HG03064 (cell line): ENCODE results near the gene LCMT2.
"Not testable (repeated sequence)": the region's sequence is repeated elsewhere in the genome, so short reads cannot be mapped to it uniquely, and the experiment has no call there.

ENCODE experiments used
- ATAC-seq: cut with Tn5 transposase; IDR thresholded peaks from one replicate; pipeline ENCODE4 v1.9.1; 2021; ENCODE audit warnings: low read depth; ENCODE audit not compliant: unreplicated experiment

Gene LCMT2

GRCh38 chr15:43316971-43317346 lies 13.4 kb downstream of the LCMT2 start:
- ATAC-seq, result no peak

DNA sequence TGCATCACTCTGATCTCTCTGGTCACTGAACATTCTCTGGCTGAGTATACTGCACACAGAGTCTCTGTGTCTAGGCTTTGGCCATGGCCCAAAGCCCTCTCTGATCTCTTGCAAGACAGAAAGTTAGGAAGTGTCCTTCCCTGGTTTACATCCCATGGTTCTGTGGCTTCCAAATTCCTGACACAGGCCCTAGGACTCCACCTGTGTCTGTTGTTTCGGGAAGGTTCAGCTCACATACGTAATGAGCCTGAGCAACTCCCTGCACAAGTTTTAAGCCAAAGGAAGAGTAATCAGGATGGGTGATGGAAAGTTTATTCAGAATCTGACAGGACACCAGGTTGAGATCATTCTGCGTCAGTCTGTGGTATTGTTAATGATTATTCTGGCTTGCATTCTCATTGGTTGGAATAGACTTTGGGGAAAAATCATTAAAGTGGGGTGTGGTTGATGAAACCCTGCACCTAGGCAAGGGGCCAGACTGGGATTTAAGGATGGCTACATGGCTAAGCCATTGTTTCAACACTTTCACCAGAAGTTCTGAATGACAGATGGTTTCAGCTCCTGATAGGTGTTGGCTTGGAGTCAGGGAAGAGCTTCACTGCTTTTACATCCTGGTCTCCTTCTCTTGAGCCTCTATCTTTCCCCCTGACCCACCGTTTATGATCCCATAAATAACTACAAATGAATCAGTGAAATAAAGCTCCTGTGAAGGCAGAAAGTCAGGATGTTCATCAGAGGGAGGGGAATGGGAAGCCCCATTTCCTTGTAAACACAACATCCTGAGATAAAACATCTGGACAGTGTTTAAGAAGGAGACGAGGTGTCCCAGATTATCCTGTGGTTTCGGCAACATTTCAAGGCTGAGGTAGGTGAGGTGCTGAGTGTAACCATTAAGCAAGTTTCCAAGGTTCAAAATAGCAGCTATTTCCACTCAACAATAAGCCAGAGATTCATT lies 14.1 kb downstream of the LCMT2 start:
- ATAC-seq, result no peak

DNA sequence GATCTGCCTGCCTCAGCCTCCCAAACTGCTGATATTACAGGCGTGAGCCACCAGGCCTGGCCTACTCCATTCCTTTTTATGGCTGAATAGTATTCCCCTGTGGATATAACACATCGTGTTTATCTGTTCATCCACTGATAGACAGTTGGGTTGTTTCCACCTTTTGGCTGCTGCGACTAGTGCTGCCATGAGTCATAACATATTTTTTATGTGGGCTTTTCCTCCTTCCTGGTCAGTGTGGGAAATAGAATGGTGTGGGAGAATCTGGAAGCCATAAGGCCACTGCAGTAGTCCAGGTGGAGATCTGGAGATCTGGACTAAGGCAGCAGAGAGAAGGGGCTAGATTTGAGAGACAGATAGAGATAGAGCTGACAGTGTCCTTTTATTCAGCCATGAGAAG lies 16.2 kb downstream of the LCMT2 start:
- no peak for ATAC-seq

GRCh38 chr15:43312378-43312777 lies 18.0 kb downstream of the LCMT2 start:
- ATAC-seq, result no peak

- ATAC-seq, result no peak
Observed at GRCh38 chr15:43302205-43302817, 28.1 kb downstream of the LCMT2 start, which contains the start of gene TGM7. Gene TGM7, minus strand, starts transcription at chr15:43302255.

DNA sequence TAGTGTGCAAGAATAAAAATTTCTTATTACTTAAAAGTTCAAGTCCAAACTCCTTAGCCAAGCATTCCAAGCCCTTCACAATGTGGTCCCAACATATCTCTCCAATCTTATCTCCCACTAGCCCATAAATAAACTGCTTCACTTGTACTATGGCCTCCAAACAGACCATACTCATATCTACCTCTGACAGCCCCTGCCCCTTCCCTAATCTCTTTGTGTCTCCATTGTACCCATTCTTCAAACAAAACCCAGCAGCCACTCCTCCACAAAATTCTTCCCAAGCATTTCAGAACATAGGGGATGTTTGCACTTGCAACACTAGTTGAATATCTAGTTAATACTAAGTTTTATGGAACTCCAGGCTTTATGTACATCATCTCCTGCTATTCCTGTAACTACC lies 30.5 kb downstream of the LCMT2 start:
- no peak for ATAC-seq

GRCh38 chr15:43299411-43299810 lies 31.0 kb downstream of the LCMT2 start:
- ATAC-seq, result no peak

DNA sequence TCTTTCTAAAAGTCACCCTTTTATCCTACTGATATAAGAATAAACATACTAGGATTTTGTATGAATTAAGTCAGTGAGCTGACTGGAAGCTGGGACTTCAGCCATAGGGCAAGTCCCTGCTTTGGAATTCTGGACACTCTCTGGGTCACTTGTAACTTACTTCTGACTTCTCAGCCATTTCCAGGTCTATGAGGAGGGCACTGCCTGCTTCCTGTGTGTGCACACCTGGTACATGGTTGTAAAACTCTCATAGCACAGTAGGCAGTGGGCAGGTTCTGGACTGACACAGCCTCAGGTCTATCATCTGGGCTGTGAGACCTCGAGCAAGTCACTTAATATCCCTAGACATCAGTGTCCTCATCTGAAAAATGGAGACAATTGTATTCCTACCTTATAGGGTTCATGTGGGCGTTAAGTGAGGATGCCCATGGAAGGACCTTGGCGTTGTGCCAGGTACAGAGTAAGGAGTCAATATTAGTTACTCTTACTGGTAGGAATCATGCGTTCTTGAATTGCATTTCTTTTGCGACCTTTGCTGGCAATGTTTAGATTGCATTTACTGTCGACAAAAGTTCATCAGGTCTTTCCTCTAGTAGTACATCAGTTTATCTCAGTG lies 36.2 kb downstream of the LCMT2 start:
- ATAC-seq, result no peak

- ATAC-seq, result no peak
Observed at GRCh38 chr15:43293432-43293831, 36.9 kb downstream of the LCMT2 start.

DNA sequence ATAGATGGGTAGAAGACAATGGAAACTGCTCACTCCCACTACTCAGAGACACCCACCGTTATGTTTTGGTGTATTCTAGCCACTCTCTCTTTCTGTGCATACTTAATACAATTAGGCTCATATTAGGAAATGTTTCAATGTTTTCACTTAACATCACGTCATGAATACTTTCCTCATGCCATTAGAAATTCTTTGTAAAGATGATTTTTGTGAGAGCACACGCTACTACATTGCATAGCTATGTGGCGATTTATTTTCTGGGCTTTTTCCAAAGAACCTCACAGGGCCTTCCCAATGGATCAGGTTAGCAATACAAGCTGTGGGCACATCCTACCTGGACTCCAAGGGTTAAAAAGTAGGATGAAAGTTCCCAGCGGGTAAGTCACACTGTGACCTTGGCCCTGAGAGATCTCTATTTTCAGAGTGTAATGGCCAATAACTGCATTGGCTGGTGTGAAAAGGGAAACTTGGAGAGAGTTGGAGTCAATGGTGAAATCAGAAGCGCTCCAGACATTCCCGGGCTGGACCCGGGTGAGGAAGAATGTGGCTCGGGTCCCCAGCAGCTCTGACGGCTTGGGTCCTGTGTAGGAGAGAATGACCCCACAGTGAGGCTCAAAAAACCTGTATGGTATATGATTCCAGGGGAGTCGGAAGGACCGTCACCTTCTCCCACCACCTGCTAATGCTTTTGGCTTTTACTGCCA lies 37.8 kb downstream of the LCMT2 start:
- no peak for ATAC-seq

DNA sequence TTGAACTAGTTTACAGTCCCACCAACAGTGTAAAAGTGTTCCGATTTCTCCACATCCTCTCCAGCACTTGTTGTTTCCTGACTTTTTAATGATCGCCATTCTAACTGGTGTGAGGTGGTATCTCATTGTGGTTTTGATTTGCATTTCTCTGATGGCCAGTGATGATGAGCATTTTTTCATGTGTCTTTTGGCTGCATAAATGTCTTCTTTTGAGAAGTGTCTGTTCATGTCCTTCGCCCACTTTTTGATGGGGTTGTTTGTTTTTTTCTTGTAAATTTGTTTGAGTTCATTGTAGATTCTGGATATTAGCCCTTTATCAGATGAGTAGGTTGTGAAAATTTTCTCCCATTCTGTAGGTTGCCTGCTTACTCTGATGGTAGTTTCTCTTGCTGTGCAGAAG lies 40.7 kb downstream of the LCMT2 start:
- not testable (repeated sequence) for ATAC-seq

GRCh38 chr15:43287254-43287653 lies 43.1 kb downstream of the LCMT2 start:
- no peak for ATAC-seq

DNA sequence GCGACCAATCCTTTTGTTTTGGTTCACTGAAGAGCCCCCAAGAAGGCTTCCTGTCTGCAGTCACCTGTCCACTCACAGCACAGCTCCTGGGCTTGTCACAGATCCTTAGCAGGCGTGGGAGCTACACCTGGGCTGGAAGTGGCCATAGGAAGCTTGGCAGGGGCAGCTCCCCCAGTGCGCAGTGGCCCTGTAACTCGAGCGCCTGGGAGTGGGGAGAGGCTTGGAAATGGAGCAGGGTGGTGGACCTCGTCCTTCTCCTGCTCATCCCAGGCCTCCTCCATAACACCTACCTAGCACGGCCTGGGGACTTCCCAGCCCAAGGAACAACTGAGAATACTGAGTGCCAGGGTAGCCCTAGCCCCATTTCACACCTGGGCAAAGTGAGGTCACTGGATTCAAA lies 44.3 kb downstream of the LCMT2 start:
- ATAC-seq, result no peak

- no peak for ATAC-seq
Observed at GRCh38 chr15:43285609-43286037, 44.8 kb downstream of the LCMT2 start.

DNA sequence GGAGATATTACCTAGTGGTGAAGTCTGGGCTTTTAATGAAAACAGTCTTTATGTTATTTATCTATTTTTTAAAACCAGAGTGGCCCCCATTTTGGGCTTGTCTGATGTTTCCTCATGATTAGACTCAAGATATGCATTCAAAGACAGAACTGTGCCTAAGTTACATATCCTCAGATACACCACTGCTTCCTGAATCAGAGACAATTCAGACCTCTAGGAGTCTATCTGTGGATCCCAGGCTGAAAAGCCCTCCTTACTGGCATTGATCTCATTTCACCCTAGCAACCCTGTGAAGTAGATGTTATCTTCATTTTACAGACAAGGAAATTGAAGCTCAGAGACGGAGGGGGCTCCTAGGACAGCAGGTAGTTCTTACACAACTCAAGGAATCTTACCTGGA lies 46.8 kb downstream of the LCMT2 start:
- no peak for ATAC-seq

GRCh38 chr15:43281926-43282602 lies 48.3 kb downstream of the LCMT2 start:
- ATAC-seq, result no peak

- ATAC-seq, result no peak
Observed at GRCh38 chr15:43280996-43281395, 49.4 kb downstream of the LCMT2 start.

- ATAC-seq, result no peak
Observed at GRCh38 chr15:43279496-43279895, 50.9 kb downstream of the LCMT2 start.

DNA sequence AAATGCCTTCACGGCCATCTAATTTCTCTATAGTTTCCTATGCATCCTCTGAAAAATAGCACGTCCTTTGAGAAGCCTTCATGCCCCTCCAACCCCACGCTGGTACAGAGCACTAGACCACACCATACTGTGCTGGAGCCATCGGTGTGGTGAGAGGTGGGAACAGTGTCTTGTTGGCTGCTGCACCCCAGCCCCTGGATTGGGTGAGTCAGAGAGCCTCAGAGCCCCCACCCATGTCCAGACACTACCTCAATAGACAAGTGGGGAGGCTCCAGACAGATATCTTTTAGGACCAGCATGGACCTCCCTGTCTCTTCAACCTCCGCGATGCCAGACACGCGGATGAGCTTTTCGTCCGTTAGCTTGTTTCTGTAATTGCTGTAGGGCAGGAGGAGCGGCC lies 51.5 kb downstream of the LCMT2 start:
- ATAC-seq, result no peak

DNA sequence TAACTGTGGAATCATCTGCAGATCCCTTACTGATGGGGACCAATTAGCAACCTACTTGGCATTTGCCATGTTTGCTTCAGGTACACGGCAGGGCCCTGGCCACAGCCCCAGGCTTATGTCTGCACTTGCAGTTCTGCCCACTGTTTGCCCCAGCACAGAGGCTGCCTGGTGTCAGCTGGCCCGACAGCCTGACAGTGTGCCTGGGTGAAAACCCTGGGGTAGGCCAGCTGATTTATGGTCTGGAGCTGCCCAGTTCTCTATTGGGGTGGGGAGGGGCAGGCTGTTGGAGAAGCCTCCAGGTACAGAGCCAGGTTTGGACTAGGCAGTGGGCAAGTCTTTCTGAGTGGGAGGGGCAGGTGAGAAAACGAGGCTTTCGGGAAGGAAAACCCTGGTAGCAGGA lies 52.5 kb downstream of the LCMT2 start:
- no peak for ATAC-seq
